B cell (primary cell): ENCODE measurements around the gene RGS6. TPM values are rescaled to one million over a fixed set of nuclear protein-coding genes. Genes with fewer than 3 reads are reported as not detected.

Experiments used
- ATAC-seq: fragments of 200-7000 bp; cut with Tn5 transposase; one replicate; pipeline ENCODE4 v1.10.0; 2021; ENCODE audit warnings: low read depth, mild to moderate bottlenecking, moderate number of reproducible peaks, moderate library complexity
- CTCF ChIA-PET: fragments of 350-600 bp; sonication (Branson Sonifier 250); formaldehyde crosslinking; loops from one replicate; lab custom pipeline; 2021; ENCODE audit warnings: antibody characterized with exemption, inconsistent platforms; lab: Charles Lee
- POLR2A ChIA-PET: fragments of 350-600 bp; sonication (Branson Sonifier 250); formaldehyde crosslinking; loops from one replicate; lab custom pipeline; 2021; ENCODE audit warnings: antibody characterized with exemption; lab: Charles Lee
- DNase-seq: peaks from one replicate; pipeline ENCODE4 v3.0.0; 2013
- H2AFZ ChIP-seq: 2 replicates; pipeline ENCODE4 v1.6.1; 2012; ENCODE audit warnings: mild to moderate bottlenecking, low read depth, low read length; ENCODE audit not compliant: insufficient read depth, poor library complexity, severe bottlenecking
- H3K27ac ChIP-seq, 2 donors: 1 replicate in 1 of 2; 2 replicates in 1 of 2; pipeline ENCODE4 v1.5.1; 2012 to 2013; ENCODE audit warnings: low read length in 2 of 2, mild to moderate bottlenecking in 2 of 2, moderate library complexity in 1 of 2
- H3K27me3 ChIP-seq, 4 experiments: fragments of 200-600 bp in 1 of 4; sonication (generic) in 1 of 4; replicated peaks in 1 of 4; 1 replicate in 2 of 4; 2 replicates in 2 of 4; pipeline versions ENCODE4 v1.6.1 to v1.7.0; 2013 to 2016; ENCODE audit warnings: low read length in 3 of 4, mild to moderate bottlenecking in 2 of 4, mixed read lengths in 1 of 4, moderate library complexity in 1 of 4; ENCODE audit not compliant: insufficient read depth in 4 of 4, control insufficient read depth in 3 of 4; ENCODE audit errors: control extremely low read depth in 1 of 4
- H3K36me3 ChIP-seq, 2 experiments: replicated peaks in 1 of 2; 1 replicate in 1 of 2; 2 replicates in 1 of 2; pipeline versions ENCODE4 v1.6.1 to v1.7.1; 2013; ENCODE audit warnings: low read length in 1 of 2; ENCODE audit not compliant: insufficient read depth in 2 of 2, control insufficient read depth in 1 of 2; ENCODE audit errors: control extremely low read depth in 1 of 2, extremely low read depth in 1 of 2
- H3K4me1 ChIP-seq, 2 donors: fragments of 200-600 bp in 1 of 2; sonication (generic) in 1 of 2; 1 replicate in 1 of 2; 2 replicates in 1 of 2; pipeline versions ENCODE4 v1.5.1 to v1.6.1; 2013 to 2017; ENCODE audit warnings: low read length in 2 of 2; ENCODE audit not compliant: control insufficient read depth in 2 of 2, insufficient read depth in 2 of 2
- H3K4me2 ChIP-seq: replicated peaks from 2 replicates; pipeline ENCODE3; 2012; ENCODE audit warnings: mild to moderate bottlenecking, low read depth, low read length; ENCODE audit not compliant: poor library complexity, severe bottlenecking
- H3K4me3 ChIP-seq, 5 experiments: fragments of 200-600 bp in 1 of 5; sonication (generic) in 1 of 5; 1 replicate in 3 of 5; 2 replicates in 2 of 5; pipeline versions ENCODE4 v1.5.1 to v1.7.0; 2011 to 2016; ENCODE audit warnings: low read length in 4 of 5, mild to moderate bottlenecking in 4 of 5, low read depth in 2 of 5, control low read depth in 1 of 5, moderate library complexity in 1 of 5; ENCODE audit not compliant: insufficient read depth in 1 of 5; ENCODE audit errors: control extremely low read depth in 1 of 5, extremely low read depth in 1 of 5
- H3K79me2 ChIP-seq: fragments of 200-600 bp; sonication (generic); one replicate; pipeline ENCODE4 v1.6.0; 2016; ENCODE audit warnings: low read length; ENCODE audit not compliant: control insufficient read depth, insufficient read depth
- H3K9ac ChIP-seq: fragments of 200-600 bp; sonication (generic); 2 replicates; pipeline ENCODE4 v1.6.1; 2017; ENCODE audit warnings: mild to moderate bottlenecking, low read length, moderate library complexity
- H3K9me3 ChIP-seq, 3 donors: one replicate each; pipeline versions ENCODE4 v1.6.1 to v1.7.1; 2013; ENCODE audit warnings: low read length in 2 of 3; ENCODE audit not compliant: control insufficient read depth in 2 of 3, insufficient read depth in 1 of 3; ENCODE audit errors: control extremely low read depth in 1 of 3
- H4K20me1 ChIP-seq: 2 replicates; pipeline ENCODE4 v1.6.0; 2012; ENCODE audit warnings: mild to moderate bottlenecking, low read length; ENCODE audit not compliant: insufficient read depth, control insufficient read depth, poor library complexity, severe bottlenecking
- H3K27ac Mint-ChIP-seq: one replicate; pipeline ENCODE4 v1.8.0; 2021; ENCODE audit warnings: mixed read lengths
- H3K27me3 Mint-ChIP-seq: one replicate; pipeline ENCODE4 v1.8.0; 2021; ENCODE audit warnings: mixed read lengths
- H3K4me1 Mint-ChIP-seq: one replicate; pipeline ENCODE4 v1.8.0; 2021; ENCODE audit warnings: mixed read lengths
- H3K4me3 Mint-ChIP-seq: one replicate; pipeline ENCODE4 v1.8.0; 2021; ENCODE audit warnings: mixed read lengths
- H3K9me3 Mint-ChIP-seq: one replicate; pipeline ENCODE4 v1.8.0; 2022; ENCODE audit warnings: mixed read lengths; ENCODE audit not compliant: insufficient read depth
- CTCF ChIP-seq: fragments of 200-600 bp; IDR thresholded peaks from one replicate; pipeline ENCODE4 v1.8.0; 2022; ENCODE audit warnings: antibody characterized with exemption, mild to moderate bottlenecking
- EZH2 ChIP-seq: IDR thresholded peaks from 2 replicates; pipeline ENCODE4 v1.6.1; 2012; ENCODE audit warnings: borderline replicate concordance, low read depth, mild to moderate bottlenecking, moderate library complexity, low read length; ENCODE audit not compliant: insufficient read depth, poor library complexity, severe bottlenecking
- WGBS: methylation state at CpG from one replicate; pipeline ENCODE4 v1.1.5; 2013; ENCODE audit warnings: missing lambda C conversion rate; ENCODE audit not compliant: insufficient coverage; 5-methylcytosine and 5-hydroxymethylcytosine counted together
- intact Hi-C: fragments of 100-400 bp; cut with micrococcal nuclease; formaldehyde crosslinking; loops from one replicate; pipeline ENCODE4 v1.10.0; 2022
- polyA plus RNA-seq: library from polyadenylated mRNA; depleted of rRNA; stranded (reverse); fragments of >200 nt; gene quantifications from 2 replicates; pipeline ENCODE4 v1.2.3, GENCODE V29; 2012
- total RNA-seq, 2 donors: library from RNA; stranded (reverse); fragments of 120-200 nt in 1 of 2; gene quantifications; 1 replicate in 1 of 2; 2 replicates in 1 of 2; pipeline versions ENCODE4 v1.2.3 to v1.2.4, GENCODE V29; 2013 to 2022

RGS6 gene
- total and polyA plus RNA-seq, 2 donors (not counting 1 experiment from before 2014, with no cell fraction given): 0.07 TPM; not detected in 1

- CTCF ChIA-PET: interaction anchor here (0.8 to 1.4 kb wide), 6 partner anchors 10 to 307 kb away, joined by 3 to 6 read pairs (median 4); no protein-coding TSS in a partner anchor
- Histone ChIP-seq H2AFZ (peak overlapping the region; percentile 24), H3K27me3 (peaks cover 0 to 11% (median 0%) of the 10 kb centered on the region in 4 experiments), H4K20me1 (no peaks in the 10 kb centered on the region), H3K4me1 (peaks cover 36 to 47% of the 10 kb centered on the region in 2 donors), H3K79me2 (no peaks in the 10 kb centered on the region), H3K27ac (no peak overlapping the region), H3K9ac (peak overlapping the region; percentile 14), H3K36me3 (no peaks in the 10 kb centered on the region), H3K4me2 (peak overlapping the region; percentile 56), H3K4me3 (peak overlapping the region in 2 of 5 experiments; percentile 1 to 25), H3K9me3 (peaks cover 0 to 9% (median 0%) of the 10 kb centered on the region in 3 donors)
- peak; percentile 76 for ATAC-seq
- H3K4me1 Mint-ChIP-seq: peaks cover 49% of the 10 kb centered on the region
- WGBS: 44% methylated on average over 3 of the region's 5 CpGs
- H3K27me3 Mint-ChIP-seq: peaks cover 10% of the 10 kb centered on the region
- no peaks in the 10 kb centered on the region for H3K9me3 Mint-ChIP-seq
- POLR2A ChIA-PET: no interaction called here
- peak; percentile 47 for DNase-seq
- TF ChIP-seq EZH2: no peak
- no peak for TF ChIP-seq CTCF
- H3K4me3 Mint-ChIP-seq: peak overlapping the region; percentile 66
- H3K27ac Mint-ChIP-seq: peak overlapping the region; percentile 26
- intact Hi-C loops: loop anchor here (5.0 to 10.0 kb wide), 2 partner anchors 81 to 296 kb away; partner anchors contain the start of gene DPF3
Measured at GRCh38 chr14:72598306-72598705, 666.1 kb downstream of the RGS6 start.
